Activated CD8-positive, alpha-beta T cell treated with anti-CD3 and anti-CD28 coated beads for 36 hours (primary cell): Measurements from ENCODE around the gene BBS7. TPM values are rescaled to one million over a fixed set of nuclear protein-coding genes. Genes with fewer than 3 reads are reported as not detected.
A peak's percentile ranks its signal among the peaks of the same experiment; 100 is the strongest.

ENCODE experiments used
- ATAC-seq: fragments of 200-7000 bp; cut with Tn5 transposase; one replicate; pipeline ENCODE4 v1.10.0; 2021; ENCODE audit warnings: mild to moderate bottlenecking, moderate library complexity
- CTCF ChIA-PET: fragments of 350-600 bp; sonication (Branson Sonifier 250); formaldehyde crosslinking; loops from one replicate; lab custom pipeline; 2021; ENCODE audit warnings: antibody characterized with exemption; lab: Charles Lee
- POLR2A ChIA-PET: fragments of 350-600 bp; sonication (Branson Sonifier 250); formaldehyde crosslinking; loops from one replicate; lab custom pipeline; 2021; ENCODE audit warnings: antibody characterized with exemption; lab: Charles Lee
- DNase-seq: peaks from one replicate; pipeline ENCODE4 v3.0.0-alpha.2; 2020
- H3K27ac Mint-ChIP-seq: one replicate; pipeline ENCODE4 v1.8.0; 2021; ENCODE audit warnings: mild to moderate bottlenecking, mixed read lengths
- H3K27me3 Mint-ChIP-seq: one replicate; pipeline ENCODE4 v1.8.0; 2021; ENCODE audit warnings: mixed read lengths
- H3K36me3 Mint-ChIP-seq: one replicate; pipeline ENCODE4 v1.8.0; 2021; ENCODE audit warnings: low read depth, mixed read lengths
- H3K4me1 Mint-ChIP-seq: one replicate; pipeline ENCODE4 v1.8.0; 2021; ENCODE audit warnings: low read depth, mixed read lengths
- H3K4me3 Mint-ChIP-seq: one replicate; pipeline ENCODE4 v1.8.0; 2021; ENCODE audit warnings: mild to moderate bottlenecking, moderate library complexity, mixed read lengths
- H3K9me3 Mint-ChIP-seq: one replicate; pipeline ENCODE4 v1.8.0; 2021; ENCODE audit warnings: mixed read lengths
- intact Hi-C: fragments of 100-400 bp; cut with micrococcal nuclease; formaldehyde crosslinking; loops from one replicate; pipeline ENCODE4 v1.10.0; 2022
- total RNA-seq, 2 experiments: library from RNA; stranded (reverse); gene quantifications; one replicate each; pipeline ENCODE4 v1.2.3, GENCODE V29; 2021
- TF ChIP-seq, protein P1 (sequence below): fragments of 200-600 bp; IDR thresholded peaks from one replicate; pipeline ENCODE4 v1.8.0; 2022; ENCODE audit warnings: antibody characterized with exemption, mild to moderate bottlenecking

The BBS7 gene
- total RNA-seq: 10 to 100 TPM; 12.7 to 15.8 TPM

DNA sequence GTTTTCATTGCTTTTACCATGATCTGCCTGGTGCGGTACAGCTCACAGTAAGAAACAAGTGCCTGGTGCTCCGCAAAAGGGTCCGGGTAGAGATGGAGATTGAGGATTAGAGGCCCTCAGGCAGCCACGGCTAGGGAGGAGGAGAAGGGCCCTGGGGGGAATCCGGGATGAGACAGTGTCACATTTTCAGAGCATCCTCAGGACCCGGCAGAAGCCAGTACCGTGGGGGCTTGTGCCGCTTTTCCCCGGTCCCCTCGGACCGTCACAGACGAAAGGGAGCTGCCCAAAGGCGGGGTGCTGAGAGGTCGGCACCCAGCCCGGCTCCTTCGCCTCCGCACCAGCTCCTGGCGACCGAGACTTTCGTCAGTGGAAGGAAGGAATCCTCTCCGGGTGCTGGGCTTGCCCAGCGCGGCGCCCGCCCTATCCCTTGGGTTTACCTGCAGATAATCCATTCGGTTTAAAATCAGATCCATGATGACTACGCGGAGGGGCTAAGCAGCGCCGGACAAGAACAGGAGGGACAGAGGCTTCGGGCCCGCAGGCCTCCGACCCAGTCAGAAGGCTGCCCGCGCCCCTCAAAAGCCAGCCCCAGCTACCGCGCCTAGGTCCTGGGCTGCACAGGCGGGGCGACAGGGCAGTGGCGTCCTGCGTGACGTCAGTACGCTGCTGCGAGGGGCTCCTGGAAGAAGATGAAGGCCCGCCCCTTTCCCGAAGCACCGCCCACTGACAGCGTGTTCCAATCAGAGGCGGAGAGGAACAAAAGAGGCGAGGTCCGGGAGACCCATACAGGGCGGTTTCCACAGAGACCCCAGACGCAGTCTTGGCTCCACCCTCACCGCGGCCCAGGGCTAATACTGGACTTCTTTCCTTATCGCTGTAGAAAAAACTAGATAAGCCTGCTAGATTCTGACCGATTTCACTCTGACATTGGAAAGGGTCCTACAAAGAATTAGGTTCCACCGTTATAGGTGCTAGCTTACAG lies at the start of gene BBS7:
Gene BBS7 (minus strand): TSS at position 634 of the 982 bp plus-strand sequence. CDS start 161 bp downstream, at position 473.
- Mint-ChIP-seq H3K4me1 (peaks cover 13% of the 10 kb centered on the region), H3K4me3 (peak within 1 kb of the TSS; percentile 96), H3K27ac (peak within 1 kb of the TSS; percentile 88), H3K27me3 (peaks cover 4% of the 10 kb centered on the region), H3K9me3 (no peaks in the 10 kb centered on the region), H3K36me3 (peaks cover 18% of the 10 kb centered on the region)
- POLR2A ChIA-PET: interaction anchor here (1.1 to 1.2 kb wide), 2 partner anchors 46 to 283 kb away, joined by 3 to 4 read pairs; partner anchors contain the start of gene CCNA2
- CTCF ChIA-PET: interaction anchor here (0.7 to 2.2 kb wide), 5 partner anchors 9 to 847 kb away, joined by 3 to 12 read pairs (median 3); partner anchors contain the start of gene EXOSC9
- TF ChIP-seq, protein P1, sequence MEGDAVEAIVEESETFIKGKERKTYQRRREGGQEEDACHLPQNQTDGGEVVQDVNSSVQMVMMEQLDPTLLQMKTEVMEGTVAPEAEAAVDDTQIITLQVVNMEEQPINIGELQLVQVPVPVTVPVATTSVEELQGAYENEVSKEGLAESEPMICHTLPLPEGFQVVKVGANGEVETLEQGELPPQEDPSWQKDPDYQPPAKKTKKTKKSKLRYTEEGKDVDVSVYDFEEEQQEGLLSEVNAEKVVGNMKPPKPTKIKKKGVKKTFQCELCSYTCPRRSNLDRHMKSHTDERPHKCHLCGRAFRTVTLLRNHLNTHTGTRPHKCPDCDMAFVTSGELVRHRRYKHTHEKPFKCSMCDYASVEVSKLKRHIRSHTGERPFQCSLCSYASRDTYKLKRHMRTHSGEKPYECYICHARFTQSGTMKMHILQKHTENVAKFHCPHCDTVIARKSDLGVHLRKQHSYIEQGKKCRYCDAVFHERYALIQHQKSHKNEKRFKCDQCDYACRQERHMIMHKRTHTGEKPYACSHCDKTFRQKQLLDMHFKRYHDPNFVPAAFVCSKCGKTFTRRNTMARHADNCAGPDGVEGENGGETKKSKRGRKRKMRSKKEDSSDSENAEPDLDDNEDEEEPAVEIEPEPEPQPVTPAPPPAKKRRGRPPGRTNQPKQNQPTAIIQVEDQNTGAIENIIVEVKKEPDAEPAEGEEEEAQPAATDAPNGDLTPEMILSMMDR: no peak
- ATAC-seq: peak; percentile 99
- intact Hi-C loops: no loop called here
- peak; percentile 99 for DNase-seq

GRCh38 chr4:121913667-121914066 lies 43.4 kb upstream of the BBS7 start:
- Mint-ChIP-seq H3K27ac (no peak overlapping the region), H3K27me3 (peaks cover 4% of the 10 kb centered on the region), H3K9me3 (no peaks in the 10 kb centered on the region), H3K36me3 (no peaks in the 10 kb centered on the region), H3K4me1 (peaks cover 7% of the 10 kb centered on the region), H3K4me3 (no peak overlapping the region)
- intact Hi-C loops: no loop called here
- no peak for ATAC-seq
- ChIA-PET CTCF (interaction anchor here (1.2 kb wide), 1 partner anchor 13 kb away, joined by 4 read pairs; no protein-coding TSS in a partner anchor), POLR2A (no interaction called here)
- TF ChIP-seq, protein P1: no peak
- DNase-seq: no peak

- intact Hi-C loops: no loop called here
- Mint-ChIP-seq H3K27me3 (peaks cover 2% of the 10 kb centered on the region), H3K9me3 (no peaks in the 10 kb centered on the region), H3K27ac (no peak overlapping the region), H3K4me1 (no peaks in the 10 kb centered on the region), H3K4me3 (no peak overlapping the region), H3K36me3 (no peaks in the 10 kb centered on the region)
- TF ChIP-seq, protein P1: no peak
- no peak for DNase-seq
- CTCF ChIA-PET: interaction anchor here (1.1 to 1.6 kb wide), 2 partner anchors 9 to 42 kb away, joined by 3 read pairs; no protein-coding TSS in a partner anchor
- no peak for ATAC-seq
- POLR2A ChIA-PET: no interaction called here
Measured at GRCh38 chr4:121908346-121908745, 38.1 kb upstream of the BBS7 start.

DNA sequence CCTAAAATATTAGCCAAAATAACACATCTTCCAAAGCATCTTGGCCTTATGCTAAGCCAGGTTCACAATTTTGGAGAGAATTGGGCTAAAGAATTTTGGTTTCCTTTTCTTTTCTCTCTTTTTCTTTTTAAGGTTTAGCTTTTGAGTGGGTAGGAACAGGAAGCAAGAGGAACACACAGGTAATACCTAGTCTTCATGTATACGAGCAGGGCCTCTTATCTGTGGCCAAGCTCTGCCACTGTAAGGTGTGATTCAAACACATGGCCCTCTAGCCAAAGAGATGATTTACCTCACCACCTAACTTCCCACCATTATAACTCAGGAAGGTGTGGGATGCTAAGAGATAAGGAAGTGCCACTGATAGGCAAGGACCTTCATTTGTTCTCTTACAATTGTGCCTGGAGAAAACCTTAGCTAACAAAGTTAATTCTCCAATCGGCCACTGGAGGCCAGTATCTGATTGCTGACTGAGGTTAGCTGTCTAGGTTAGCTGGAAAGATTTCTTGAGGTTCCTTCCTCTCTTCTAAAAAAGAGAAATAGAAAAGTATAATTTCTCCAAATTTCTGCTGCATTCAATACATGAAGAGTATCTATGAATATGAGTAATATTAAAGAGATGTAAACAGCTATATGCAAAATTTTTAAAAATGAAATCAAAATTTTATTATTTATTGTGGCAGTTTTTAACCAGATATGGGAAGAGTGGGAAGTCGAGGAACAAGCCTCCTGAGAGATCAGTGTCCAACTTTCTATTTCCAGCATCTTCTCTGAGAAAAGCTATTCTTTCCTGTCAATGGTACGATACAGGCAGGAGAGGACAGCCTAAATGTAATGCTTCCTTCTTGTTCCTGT lies 30.1 kb upstream of the BBS7 start:
- peak; percentile 85 for ATAC-seq
- no peaks in the 10 kb centered on the region for H3K36me3 Mint-ChIP-seq
- H3K9me3 Mint-ChIP-seq: peaks cover 2% of the 10 kb centered on the region
- peaks cover 8% of the 10 kb centered on the region for H3K4me1 Mint-ChIP-seq
- peaks cover 3% of the 10 kb centered on the region for H3K27me3 Mint-ChIP-seq
- TF ChIP-seq, protein P1: peak; percentile 83
- DNase-seq: peak; percentile 68
- no peak overlapping the region for H3K27ac Mint-ChIP-seq
- ChIA-PET CTCF (interaction anchor here (0.7 to 2.3 kb wide), 53 partner anchors 8 to 858 kb away, joined by 3 to 27 read pairs (median 4); partner anchors contain the start of genes BBS12, BBS7 and CCNA2), POLR2A (interaction anchor here (1.1 to 1.4 kb wide), 2 partner anchors 10 to 77 kb away, joined by 3 read pairs; partner anchors contain the start of gene CCNA2)
- intact Hi-C loops: loop anchor here (5.0 kb wide), 1 partner anchor 102 kb away; no protein-coding TSS in a partner anchor
- no peak overlapping the region for H3K4me3 Mint-ChIP-seq
